ENCODE measurements around the gene DYNLT4. TPM values are rescaled to one million over a fixed set of nuclear protein-coding genes. Genes with fewer than 3 reads are reported as not detected.
"Not testable (repeated sequence)": the region's sequence is repeated elsewhere in the genome, so short reads cannot be mapped to it uniquely, and the experiment has no call there.

The DYNLT4 gene
- total RNA-seq, 1 experiment from 2014 or later = not detected

GRCh38 chr1:44819196-44819607 is 12.1 kb upstream of the DYNLT4 start:
- no peaks in the 10 kb centered on the region for H3K36me3 ChIP-seq
- no peaks in the 10 kb centered on the region for H3K27me3 ChIP-seq
- DNase-seq = no peak
- peak overlapping the region; percentile 37 for H3K4me3 ChIP-seq
- no peaks in the 10 kb centered on the region for H3K9me3 ChIP-seq

DNA sequence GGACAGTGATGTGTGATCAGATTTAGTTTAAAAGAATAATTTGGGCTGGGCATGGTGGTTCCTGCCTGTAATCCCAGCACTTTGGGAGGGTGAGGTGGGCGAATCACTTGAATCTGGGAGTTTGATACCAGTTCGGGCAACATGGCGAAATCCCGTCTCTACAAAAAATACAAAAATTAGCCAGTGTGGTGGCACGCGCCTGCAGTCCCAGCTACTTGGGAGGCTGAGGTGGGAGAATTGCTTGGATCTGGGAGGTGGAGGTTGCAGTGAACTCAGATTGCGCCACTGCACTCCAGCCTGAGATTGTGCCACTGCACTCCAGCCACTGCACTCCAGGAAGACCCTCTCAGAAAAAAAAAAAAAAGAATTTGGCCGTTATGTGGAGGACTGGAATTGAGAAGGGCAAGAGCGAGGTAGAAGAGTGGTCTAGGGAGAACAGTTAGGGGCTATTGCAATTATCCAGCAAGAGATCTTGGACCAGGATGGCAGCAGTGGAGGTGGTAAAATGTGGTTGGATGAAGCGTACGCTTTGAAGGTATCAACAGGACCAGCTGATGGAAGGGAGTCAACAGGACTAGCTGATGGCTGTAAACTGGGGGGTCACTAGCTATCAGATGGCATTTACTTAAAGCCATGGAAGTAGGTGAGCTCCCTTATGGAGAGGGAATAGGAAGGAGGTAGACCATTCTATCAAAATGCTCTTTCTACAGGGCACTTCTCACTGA is 10.8 kb upstream of the DYNLT4 start:
- H3K9me3 ChIP-seq = no peaks in the 10 kb centered on the region
- no peaks in the 10 kb centered on the region for H3K27me3 ChIP-seq
- DNase-seq = no peak
- H3K36me3 ChIP-seq = no peaks in the 10 kb centered on the region
- no peak overlapping the region for H3K4me3 ChIP-seq

- Histone ChIP-seq H3K9me3 (no peaks in the 10 kb centered on the region), H3K4me3 (no peak overlapping the region), H3K27me3 (no peaks in the 10 kb centered on the region), H3K36me3 (no peaks in the 10 kb centered on the region)
- DNase-seq = no peak
Observed at GRCh38 chr1:44817307-44817706, 10.2 kb upstream of the DYNLT4 start.

GRCh38 chr1:44815926-44816325 is 8.8 kb upstream of the DYNLT4 start:
- H3K36me3 ChIP-seq, H3K4me3 ChIP-seq, H3K27me3 ChIP-seq, H3K9me3 ChIP-seq, DNase-seq: not testable (repeated sequence)

DNA sequence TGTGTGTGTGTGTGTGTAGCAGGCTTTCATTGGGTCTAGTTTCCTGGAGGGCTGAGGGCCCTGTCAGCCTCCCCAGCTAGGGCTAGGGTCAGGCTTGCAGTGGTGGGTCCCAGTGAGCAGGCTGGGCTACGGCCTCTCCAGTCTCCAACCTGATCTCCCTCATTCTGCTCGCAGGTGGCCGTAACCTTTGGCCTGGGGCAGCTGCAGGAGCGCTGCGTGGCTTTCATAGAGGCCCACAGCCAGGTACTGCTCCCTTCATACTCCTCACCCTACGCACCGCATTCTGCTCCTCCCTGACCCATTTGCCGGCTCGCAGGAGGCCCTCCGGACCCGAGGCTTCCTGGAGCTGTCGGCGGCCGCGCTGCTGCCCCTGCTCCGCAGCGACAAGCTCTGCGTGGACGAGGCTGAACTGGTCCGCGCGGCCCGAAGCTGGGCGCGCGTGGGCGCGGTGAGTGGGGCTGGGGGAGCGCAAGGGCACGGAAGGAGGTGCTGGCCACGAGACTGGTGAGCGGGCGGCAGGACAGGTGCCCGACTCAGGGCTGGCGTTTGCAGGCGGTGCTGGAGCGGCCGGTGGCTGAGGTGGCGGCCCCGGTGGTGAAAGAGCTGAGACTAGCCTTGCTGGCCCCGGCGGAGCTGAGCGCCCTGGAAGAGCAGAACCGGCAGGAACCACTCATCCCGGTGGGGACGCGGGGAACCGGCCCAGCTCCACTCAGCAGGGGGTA is 5.8 kb upstream of the DYNLT4 start:
- no peaks in the 10 kb centered on the region; the same call in 1 of the 2 replicates for H3K36me3 ChIP-seq
- no peaks in the 10 kb centered on the region for H3K27me3 ChIP-seq
- H3K9me3 ChIP-seq = no peaks in the 10 kb centered on the region
- DNase-seq = no peak
- H3K4me3 ChIP-seq = no peak overlapping the region

DNA sequence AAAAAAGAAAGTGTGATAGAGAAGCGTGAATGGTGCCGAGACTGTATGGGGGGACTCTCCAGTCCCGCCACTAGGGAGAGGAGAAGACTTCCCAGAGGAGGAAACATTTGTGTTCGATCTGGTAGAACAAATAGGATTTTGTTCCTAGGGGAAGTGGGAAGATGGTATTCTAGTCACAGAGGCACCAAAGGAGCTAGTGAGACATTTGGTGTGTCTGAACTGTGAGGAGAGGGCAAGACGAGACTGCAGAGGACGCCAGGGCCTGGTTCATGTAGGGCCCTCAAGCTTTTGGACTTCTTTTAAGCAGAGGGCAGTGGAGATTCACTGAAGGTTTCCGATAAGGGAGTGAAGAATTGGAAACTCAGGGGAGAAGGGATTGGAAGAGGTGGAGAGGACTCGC is 4.1 kb upstream of the DYNLT4 start:
- Histone ChIP-seq H3K9me3 (no peaks in the 10 kb centered on the region), H3K4me3 (no peak overlapping the region), H3K36me3 (peaks cover 3% of the 10 kb centered on the region), H3K27me3 (no peaks in the 10 kb centered on the region)
- DNase-seq = no peak

DNA sequence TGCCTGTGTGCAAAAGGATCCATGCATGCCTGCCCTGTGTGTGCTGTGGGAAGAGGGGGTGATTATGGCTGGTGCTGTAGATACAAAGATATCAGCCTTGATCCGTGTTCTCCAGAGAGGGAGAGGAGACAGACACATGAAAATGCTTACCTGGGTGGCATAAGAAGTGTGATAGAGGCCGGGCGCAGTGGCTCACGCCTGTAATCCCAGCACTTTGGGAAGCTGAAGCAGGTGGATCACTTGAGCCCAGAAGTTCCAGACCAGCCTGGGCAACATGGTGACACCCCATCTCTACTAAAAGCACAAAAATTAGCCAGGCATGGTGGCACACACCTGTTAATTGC is 3.6 kb upstream of the DYNLT4 start:
- H3K4me3 ChIP-seq, H3K27me3 ChIP-seq, H3K9me3 ChIP-seq, H3K36me3 ChIP-seq, DNase-seq: not testable (repeated sequence)

- DNase-seq = peak; percentile 92
- Histone ChIP-seq H3K36me3 (peaks cover 7% of the 10 kb centered on the region), H3K4me3 (no peak overlapping the region), H3K27me3 (no peaks in the 10 kb centered on the region), H3K9me3 (no peaks in the 10 kb centered on the region)
Observed at GRCh38 chr1:44810101-44810761, 3.1 kb upstream of the DYNLT4 start.

DNA sequence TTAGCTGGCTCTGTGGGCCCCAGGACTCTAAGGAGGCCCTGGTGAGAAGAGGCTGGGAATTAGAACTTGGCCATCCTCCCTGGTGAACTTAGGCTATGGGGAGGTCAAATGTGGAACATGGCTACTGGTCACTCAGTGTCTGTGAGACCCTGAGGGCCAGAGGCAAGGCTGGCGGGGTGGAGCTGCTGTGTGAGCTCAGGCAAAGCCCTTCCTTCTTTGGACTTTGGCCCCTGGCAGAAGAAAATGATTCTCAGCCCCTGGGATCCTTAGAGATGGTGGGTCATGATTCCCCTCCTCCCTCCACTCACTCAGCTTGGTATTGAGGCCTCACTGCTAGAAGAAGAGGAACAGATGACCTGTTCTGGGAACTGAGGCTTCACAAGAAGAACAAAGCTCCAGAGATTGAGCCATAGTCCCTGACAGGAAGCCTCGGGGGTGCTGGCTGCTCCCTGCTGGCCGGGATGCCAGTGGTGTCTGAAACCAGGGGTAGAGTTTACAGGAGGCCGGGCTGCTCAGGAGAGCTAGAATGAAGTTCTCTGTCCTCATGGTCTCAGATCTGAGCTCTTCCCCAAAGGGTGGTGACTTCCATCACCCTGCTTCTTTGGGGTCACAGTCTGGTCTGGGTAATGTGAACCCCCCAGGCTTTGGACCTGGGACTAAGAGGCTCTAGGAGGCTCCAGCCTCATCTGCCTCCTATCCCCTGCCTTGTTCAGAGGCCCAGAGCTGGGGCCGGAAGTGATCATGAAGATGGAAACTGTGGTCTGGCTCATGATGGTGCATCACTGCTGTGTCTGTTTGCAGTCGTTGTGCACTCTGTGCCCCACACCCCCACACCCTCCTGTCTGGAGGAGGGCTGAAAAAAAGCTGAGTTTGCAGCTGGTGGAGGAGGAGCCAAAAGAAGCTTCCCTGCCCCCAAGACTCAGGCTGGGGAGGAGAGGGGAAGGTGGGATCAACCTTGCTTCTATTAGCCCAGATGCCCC is 2.1 kb upstream of the DYNLT4 start:
- Histone ChIP-seq H3K9me3 (no peaks in the 10 kb centered on the region), H3K36me3 (peaks cover 15% of the 10 kb centered on the region), H3K27me3 (no peaks in the 10 kb centered on the region), H3K4me3 (peak overlapping the region; percentile 19)
- DNase-seq = peak; percentile 24

- peak; percentile 82 for DNase-seq
- peaks cover 24% of the 10 kb centered on the region for H3K36me3 ChIP-seq
Observed at GRCh38 chr1:44808063-44808937, 1.1 kb upstream of the DYNLT4 start, which contains the start of gene BTBD19. BTBD19 (plus strand) TSS chr1:44808523; CDS start chr1:44808821, 298 bp downstream.

GRCh38 chr1:44807364-44808062 is 362 bp upstream of the DYNLT4 start:
- H3K4me3 ChIP-seq = peak overlapping the region; percentile 19; the same call in 1 of the 2 replicates
- H3K27me3 ChIP-seq = no peaks in the 10 kb centered on the region
- DNase-seq = peak; percentile 99
- H3K36me3 ChIP-seq = peaks cover 25% of the 10 kb centered on the region
- no peaks in the 10 kb centered on the region for H3K9me3 ChIP-seq

More at GRCh38 chr1:44808063-44808937, 1.1 kb upstream of the DYNLT4 start, which contains the start of gene BTBD19:
- Histone ChIP-seq H3K27me3 (no peaks in the 10 kb centered on the region), H3K9me3 (no peaks in the 10 kb centered on the region), H3K4me3 (peak within 1 kb of the TSS; percentile 19)

- peaks cover 32% of the 10 kb centered on the region for H3K36me3 ChIP-seq
- DNase-seq = no peak
- no peaks in the 10 kb centered on the region for H3K9me3 ChIP-seq
- no peak overlapping the region for H3K4me3 ChIP-seq
- H3K27me3 ChIP-seq = no peaks in the 10 kb centered on the region
Observed at GRCh38 chr1:44806025-44806703, 987 bp downstream of the DYNLT4 start.

DNA sequence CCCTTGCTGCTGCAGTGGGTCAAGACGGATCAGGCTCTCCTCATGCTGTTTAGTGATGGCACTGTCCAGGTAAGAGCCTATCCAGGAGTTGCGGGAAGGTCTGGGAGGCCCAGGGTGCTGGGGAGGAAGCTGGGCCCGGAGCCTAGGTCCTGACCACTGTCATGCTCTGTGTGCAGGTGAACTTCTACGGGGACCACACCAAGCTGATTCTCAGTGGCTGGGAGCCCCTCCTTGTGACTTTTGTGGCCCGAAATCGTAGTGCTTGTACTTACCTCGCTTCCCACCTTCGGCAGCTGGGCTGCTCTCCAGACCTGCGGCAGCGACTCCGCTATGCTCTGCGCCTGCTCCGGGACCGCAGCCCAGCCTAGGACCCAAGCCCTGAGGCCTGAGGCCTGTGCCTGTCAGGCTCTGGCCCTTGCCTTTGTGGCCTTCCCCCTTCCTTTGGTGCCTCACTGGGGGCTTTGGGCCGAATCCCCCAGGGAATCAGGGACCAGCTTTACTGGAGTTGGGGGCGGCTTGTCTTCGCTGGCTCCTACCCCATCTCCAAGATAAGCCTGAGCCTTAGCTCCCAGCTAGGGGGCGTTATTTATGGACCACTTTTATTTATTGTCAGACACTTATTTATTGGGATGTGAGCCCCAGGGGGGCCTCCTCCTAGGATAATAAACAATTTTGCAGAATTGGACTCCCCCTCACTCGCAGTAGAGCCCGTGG is 1.7 kb downstream of the DYNLT4 start:
- Histone ChIP-seq H3K36me3 (peaks cover 32% of the 10 kb centered on the region), H3K9me3 (no peaks in the 10 kb centered on the region), H3K27me3 (no peaks in the 10 kb centered on the region), H3K4me3 (no peak overlapping the region)
- DNase-seq = no peak
